Osteoblast (primary cell): ENCODE data around the gene B4GALT3. TPM values are rescaled to one million over a fixed set of nuclear protein-coding genes. Genes with fewer than 3 reads are reported as not detected.

ENCODE experiments used
- DNase-seq: peaks from one replicate; pipeline ENCODE4 v3.0.0; 2011; ENCODE audit warnings: low spot score, mixed read lengths; ENCODE audit not compliant: insufficient read length; ENCODE audit errors: missing footprints
- H2AFZ ChIP-seq: 2 replicates; pipeline ENCODE4 v1.6.0; 2011; ENCODE audit warnings: mild to moderate bottlenecking, low read length
- H3K27ac ChIP-seq: 2 replicates; pipeline ENCODE4 v1.5.1; 2011; ENCODE audit warnings: mild to moderate bottlenecking, low read depth, low read length, moderate library complexity
- H3K27me3 ChIP-seq: 2 replicates; pipeline ENCODE4 v1.6.0; 2012; ENCODE audit warnings: mild to moderate bottlenecking, control low read depth, inconsistent platforms, low read length, moderate library complexity; ENCODE audit not compliant: insufficient read depth
- H3K36me3 ChIP-seq: 2 replicates; pipeline ENCODE4 v1.5.1; 2011; ENCODE audit warnings: mild to moderate bottlenecking, low read length, control low read depth, moderate library complexity; ENCODE audit not compliant: insufficient read depth
- H3K4me1 ChIP-seq: 2 replicates; pipeline ENCODE4 v1.5.1; 2011; ENCODE audit warnings: mild to moderate bottlenecking, low read length, control low read depth, moderate library complexity; ENCODE audit not compliant: insufficient read depth
- H3K4me2 ChIP-seq: 2 replicates; pipeline ENCODE4 v1.6.0; 2011; ENCODE audit warnings: mild to moderate bottlenecking, low read length; ENCODE audit not compliant: insufficient read depth
- H3K4me3 ChIP-seq: fragments of 200-600 bp; sonication (generic); 3 replicates; pipeline ENCODE4 v1.5.1; 2012; ENCODE audit warnings: mild to moderate bottlenecking, low read length, inconsistent platforms; ENCODE audit not compliant: insufficient read depth
- H3K79me2 ChIP-seq: 2 replicates; pipeline ENCODE4 v1.6.0; 2012; ENCODE audit warnings: mild to moderate bottlenecking, low read length, control low read depth, inconsistent platforms; ENCODE audit not compliant: insufficient read depth
- H3K9me3 ChIP-seq: 2 replicates; pipeline ENCODE4 v1.5.1; 2011; ENCODE audit warnings: low read depth, low read length, control low read depth
- H4K20me1 ChIP-seq: 2 replicates; pipeline ENCODE4 v1.6.0; 2012; ENCODE audit warnings: mild to moderate bottlenecking, low read length, control low read depth; ENCODE audit not compliant: insufficient read depth
- CTCF ChIP-seq: IDR thresholded peaks from 2 replicates; pipeline ENCODE4 v1.5.1; 2011; ENCODE audit warnings: mild to moderate bottlenecking, low read depth, low read length, moderate library complexity; ENCODE audit errors: extremely low read depth
- total RNA-seq: library from RNA; depleted of rRNA; stranded (reverse); fragments of >200 nt; gene quantifications from 2 replicates; pipeline ENCODE4 v1.2.3, GENCODE V29; 2012

The B4GALT3 gene
- total RNA-seq, 1 donor = 18.5 TPM

GRCh38 chr1:161172776-161173376, 4.4 kb downstream of the B4GALT3 start:
- Histone ChIP-seq H3K4me3 (no peak overlapping the region), H3K4me2 (peak overlapping the region; percentile 20), H3K4me1 (peaks cover 27% of the 10 kb centered on the region), H3K27ac (peak overlapping the region; percentile 92), H3K79me2 (peaks cover 20% of the 10 kb centered on the region), H2AFZ (no peak overlapping the region), H3K27me3 (no peaks in the 10 kb centered on the region), H4K20me1 (peaks cover 3% of the 10 kb centered on the region), H3K9me3 (no peaks in the 10 kb centered on the region), H3K36me3 (peaks cover 56% of the 10 kb centered on the region)
- no peak for TF ChIP-seq CTCF
- DNase-seq = peak; percentile 95

- Histone ChIP-seq H4K20me1 (peaks cover 3% of the 10 kb centered on the region), H3K4me3 (no peak overlapping the region), H3K36me3 (peaks cover 56% of the 10 kb centered on the region), H3K79me2 (peaks cover 20% of the 10 kb centered on the region), H2AFZ (no peak overlapping the region), H3K4me1 (peaks cover 25% of the 10 kb centered on the region), H3K27me3 (no peaks in the 10 kb centered on the region), H3K27ac (peak overlapping the region; percentile 92), H3K9me3 (no peaks in the 10 kb centered on the region), H3K4me2 (peak overlapping the region; percentile 18)
- no peak for TF ChIP-seq CTCF
- no peak for DNase-seq
These were observed 5.0 kb downstream of the B4GALT3 start for GRCh38 chr1:161172349-161172748.

GRCh38 chr1:161171696-161172095, 5.6 kb downstream of the B4GALT3 start:
- DNase-seq = no peak

More at GRCh38 chr1:161171696-161172095, 5.6 kb downstream of the B4GALT3 start:
- TF ChIP-seq CTCF = no peak
- Histone ChIP-seq H3K27ac (peak overlapping the region; percentile 92), H3K4me1 (peaks cover 30% of the 10 kb centered on the region), H3K27me3 (no peaks in the 10 kb centered on the region), H4K20me1 (peaks cover 2% of the 10 kb centered on the region), H3K4me2 (no peak overlapping the region), H3K9me3 (no peaks in the 10 kb centered on the region), H3K79me2 (peaks cover 20% of the 10 kb centered on the region), H3K4me3 (no peak overlapping the region), H2AFZ (no peak overlapping the region), H3K36me3 (peaks cover 56% of the 10 kb centered on the region)
